Measurements from ENCODE around the gene SIN3B. TPM values are rescaled to one million over a fixed set of nuclear protein-coding genes. Genes with fewer than 3 reads are reported as not detected.

SIN3B gene
- total RNA-seq, 1 experiment from 2014 or later = 49.7 TPM

GRCh38 chr19:16788479-16788878 lies 40.7 kb upstream of the SIN3B start:
- Mint-ChIP-seq H3K27ac (ENCODE audit: unreplicated experiment) (no peak overlapping the region), H3K4me1 (ENCODE audit: low read depth, unreplicated experiment) (no peaks in the 10 kb centered on the region), H3K9me3 (ENCODE audit: low read depth, unreplicated experiment) (no peaks in the 10 kb centered on the region), H3K4me3 (ENCODE audit: low read depth, unreplicated experiment) (no peak overlapping the region), H3K27me3 (ENCODE audit: unreplicated experiment) (no peaks in the 10 kb centered on the region), H3K36me3 (ENCODE audit: insufficient read depth, unreplicated experiment) (no peaks in the 10 kb centered on the region)
- CTCF ChIA-PET = no interaction called here
- BruUV-seq (replicated peaks) = no TSS peak
- no peak for DNase-seq
- intact Hi-C loops (cut with micrococcal nuclease; ENCODE audit: unreplicated experiment) = no loop called here
- no peak for TF ChIP-seq CTCF (IDR thresholded peaks at IDR 0.05; ENCODE audit: unreplicated experiment)

GRCh38 chr19:16789238-16789637 lies 40.0 kb upstream of the SIN3B start:
- Mint-ChIP-seq H3K4me3 (ENCODE audit: low read depth, unreplicated experiment) (no peak overlapping the region), H3K4me1 (ENCODE audit: low read depth, unreplicated experiment) (no peaks in the 10 kb centered on the region), H3K36me3 (ENCODE audit: insufficient read depth, unreplicated experiment) (no peaks in the 10 kb centered on the region), H3K9me3 (ENCODE audit: low read depth, unreplicated experiment) (no peaks in the 10 kb centered on the region), H3K27ac (ENCODE audit: unreplicated experiment) (no peak overlapping the region), H3K27me3 (ENCODE audit: unreplicated experiment) (no peaks in the 10 kb centered on the region)
- TF ChIP-seq CTCF (IDR thresholded peaks at IDR 0.05; ENCODE audit: unreplicated experiment) = no peak
- intact Hi-C loops (cut with micrococcal nuclease; ENCODE audit: unreplicated experiment) = no loop called here
- no peak for DNase-seq
- CTCF ChIA-PET = no interaction called here
- no TSS peak for BruUV-seq (replicated peaks)

GRCh38 chr19:16790051-16790450 lies 39.1 kb upstream of the SIN3B start:
- no TSS peak for BruUV-seq (replicated peaks)
- no peak for TF ChIP-seq CTCF (IDR thresholded peaks at IDR 0.05; ENCODE audit: unreplicated experiment)
- H3K4me1 Mint-ChIP-seq (ENCODE audit: low read depth, unreplicated experiment) = no peaks in the 10 kb centered on the region
- CTCF ChIA-PET = no interaction called here
- no peaks in the 10 kb centered on the region for H3K27me3 Mint-ChIP-seq (ENCODE audit: unreplicated experiment)
- intact Hi-C loops (cut with micrococcal nuclease; ENCODE audit: unreplicated experiment) = no loop called here
- no peak overlapping the region for H3K27ac Mint-ChIP-seq (ENCODE audit: unreplicated experiment)
- no peaks in the 10 kb centered on the region for H3K9me3 Mint-ChIP-seq (ENCODE audit: low read depth, unreplicated experiment)
- H3K36me3 Mint-ChIP-seq (ENCODE audit: insufficient read depth, unreplicated experiment) = no peaks in the 10 kb centered on the region
- no peak overlapping the region for H3K4me3 Mint-ChIP-seq (ENCODE audit: low read depth, unreplicated experiment)
- no peak for DNase-seq

GRCh38 chr19:16791942-16792341 lies 37.3 kb upstream of the SIN3B start:
- BruUV-seq (replicated peaks) = no TSS peak
- CTCF ChIA-PET = interaction anchor here (0.6 kb wide), 1 partner anchor 282 kb away, joined by 8 read pairs; no protein-coding TSS in a partner anchor
- Mint-ChIP-seq H3K9me3 (ENCODE audit: low read depth, unreplicated experiment) (peaks cover 3% of the 10 kb centered on the region), H3K4me3 (ENCODE audit: low read depth, unreplicated experiment) (no peak overlapping the region), H3K36me3 (ENCODE audit: insufficient read depth, unreplicated experiment) (no peaks in the 10 kb centered on the region), H3K27me3 (ENCODE audit: unreplicated experiment) (no peaks in the 10 kb centered on the region), H3K4me1 (ENCODE audit: low read depth, unreplicated experiment) (no peaks in the 10 kb centered on the region), H3K27ac (ENCODE audit: unreplicated experiment) (no peak overlapping the region)
- intact Hi-C loops (cut with micrococcal nuclease; ENCODE audit: unreplicated experiment) = no loop called here
- DNase-seq = no peak
- TF ChIP-seq CTCF (IDR thresholded peaks at IDR 0.05; ENCODE audit: unreplicated experiment) = no peak
